ENCODE measurements around the gene PCDHA1. TPM values are rescaled to one million over a fixed set of nuclear protein-coding genes. Genes with fewer than 3 reads are reported as not detected.

PCDHA1 gene
- total RNA-seq, 2 donors from 2014 or later: not detected

GRCh38 chr5:140998921-140999410 is 213.0 kb downstream of the PCDHA1 start:
- H3K4me1 ChIP-seq: no peaks in the 10 kb centered on the region
- H3K36me3 ChIP-seq (replicated peaks in 1 of 2; ENCODE audit: insufficient read depth in 1 of 2, low read depth in 2 of 2): no peaks in the 10 kb centered on the region
- DNase-seq (no peak), ATAC-seq (no peak)
- H3K27me3 ChIP-seq: no peaks in the 10 kb centered on the region
- 63 to 77% methylated on average over 2 of the region's 2 CpGs for WGBS, 2 donors
- TF ChIP-seq CTCF (IDR thresholded peaks at IDR 0.05): no peak
- TF ChIP-seq POLR2A (IDR thresholded peaks at IDR 0.05): no peak
- H3K9me3 ChIP-seq: no peaks in the 10 kb centered on the region
- intact Hi-C loops (cut with DNase I): no loop called here
- H3K27ac ChIP-seq: no peak overlapping the region
- no peak overlapping the region for H3K4me3 ChIP-seq

GRCh38 chr5:141001446-141001843 is 215.5 kb downstream of the PCDHA1 start:
- Histone ChIP-seq H3K27me3 (no peaks in the 10 kb centered on the region), H3K4me3 (no peak overlapping the region), H3K27ac (no peak overlapping the region), H3K9me3 (no peaks in the 10 kb centered on the region), H3K36me3 (replicated peaks in 1 of 2; ENCODE audit: insufficient read depth in 1 of 2, low read depth in 2 of 2) (no peaks in the 10 kb centered on the region), H3K4me1 (no peaks in the 10 kb centered on the region)
- DNase-seq: peak in 3 of 4 donors; percentile 7 to 26 (median 15)
- 18 to 32% methylated on average over 9 of the region's 9 CpGs for WGBS, 2 donors
- no peak for TF ChIP-seq CTCF (IDR thresholded peaks at IDR 0.05)
- no peak for TF ChIP-seq POLR2A (IDR thresholded peaks at IDR 0.05)
- no peak for ATAC-seq
- intact Hi-C loops (cut with DNase I): no loop called here

- TF ChIP-seq POLR2A (IDR thresholded peaks at IDR 0.05) (no peak), CTCF (IDR thresholded peaks at IDR 0.05) (no peak)
- no peak overlapping the region for H3K4me3 ChIP-seq
- intact Hi-C loops (cut with DNase I): no loop called here
- WGBS, 2 donors: 13 to 18% methylated on average over 19 of the region's 19 CpGs
- H3K9me3 ChIP-seq: no peaks in the 10 kb centered on the region
- DNase-seq: peak in 3 of 4 donors; percentile 2 to 28 (median 14)
- H3K4me1 ChIP-seq: no peaks in the 10 kb centered on the region
- no peak for ATAC-seq
- H3K36me3 ChIP-seq (replicated peaks in 1 of 2; ENCODE audit: insufficient read depth in 1 of 2, low read depth in 2 of 2): no peaks in the 10 kb centered on the region
- no peaks in the 10 kb centered on the region for H3K27me3 ChIP-seq
- H3K27ac ChIP-seq: no peak overlapping the region
Measured at GRCh38 chr5:141001844-141002604, 216.1 kb downstream of the PCDHA1 start.

- ATAC-seq (no peak), DNase-seq (no peak)
- Histone ChIP-seq H3K27me3 (no peaks in the 10 kb centered on the region), H3K4me3 (no peak overlapping the region), H3K27ac (no peak overlapping the region), H3K36me3 (replicated peaks in 1 of 2; ENCODE audit: insufficient read depth in 1 of 2, low read depth in 2 of 2) (no peaks in the 10 kb centered on the region), H3K4me1 (no peaks in the 10 kb centered on the region), H3K9me3 (no peaks in the 10 kb centered on the region)
- TF ChIP-seq CTCF (IDR thresholded peaks at IDR 0.05) (no peak), POLR2A (IDR thresholded peaks at IDR 0.05) (no peak)
- 52 to 53% methylated on average over 3 of the region's 3 CpGs for WGBS, 2 donors
- intact Hi-C loops (cut with DNase I): no loop called here
Measured at GRCh38 chr5:141002605-141002965, 216.6 kb downstream of the PCDHA1 start.

- Histone ChIP-seq H3K27me3 (no peaks in the 10 kb centered on the region), H3K4me1 (no peaks in the 10 kb centered on the region), H3K4me3 (no peak overlapping the region), H3K36me3 (replicated peaks in 1 of 2; ENCODE audit: insufficient read depth in 1 of 2, low read depth in 2 of 2) (no peaks in the 10 kb centered on the region), H3K9me3 (no peaks in the 10 kb centered on the region), H3K27ac (no peak overlapping the region)
- WGBS, 2 donors: 68 to 78% methylated on average over 3 of the region's 3 CpGs
- ATAC-seq: no peak
- intact Hi-C loops (cut with DNase I): no loop called here
- TF ChIP-seq CTCF (IDR thresholded peaks at IDR 0.05): no peak
- TF ChIP-seq POLR2A (IDR thresholded peaks at IDR 0.05): no peak
- DNase-seq: no peak
Measured at GRCh38 chr5:141003031-141003430, 217.1 kb downstream of the PCDHA1 start.

All from body of pancreas (tissue), 4 donors.